K562 (cell line): Measurements from ENCODE around the gene FGFRL1. TPM values are rescaled to one million over a fixed set of nuclear protein-coding genes. Genes with fewer than 3 reads are reported as not detected.

Experiments
- ELF4 ChIP-seq: fragments of 450-650 bp; formaldehyde crosslinking; IDR thresholded peaks from 2 replicates; pipeline ENCODE4 v1.4.0; 2022; ENCODE audit warnings: missing genetic modification characterization
- HMG20A ChIP-seq: fragments of 450-650 bp; formaldehyde crosslinking; conservative IDR thresholded peaks from 2 replicates; pipeline ENCODE4 v1.4.0; 2020; ENCODE audit warnings: mild to moderate bottlenecking, mixed read lengths
- PHB ChIP-seq: fragments of 250-450 bp; sonication (Bioruptor Pico); IDR thresholded peaks from 2 replicates; pipeline ENCODE4 v1.5.0; 2021
- PHF8 ChIP-seq: fragments of 200-600 bp; sonication (generic); IDR thresholded peaks from 2 replicates; pipeline ENCODE4 v1.6.1; 2012; ENCODE audit warnings: mixed run types, mild to moderate bottlenecking, inconsistent platforms, low read length, moderate library complexity, borderline replicate concordance
- RBM39 ChIP-seq: fragments of 200-400 bp; formaldehyde crosslinking; optimal IDR thresholded peaks from 2 replicates; pipeline ENCODE3; 2018; ENCODE audit warnings: low read depth, low read length
- SMARCC2 ChIP-seq: fragments of 450-650 bp; IDR thresholded peaks from 2 replicates; pipeline ENCODE4 v1.6.1; 2017; ENCODE audit warnings: antibody characterized with exemption, moderate library complexity, mild to moderate bottlenecking, low read depth
- ZNF3 ChIP-seq: fragments of 250-450 bp; sonication (Bioruptor Pico); IDR thresholded peaks from 2 replicates; pipeline ENCODE4 v1.5.0; 2021; ENCODE audit warnings: mild to moderate bottlenecking, moderate library complexity
- polyA plus RNA-seq, 8 experiments: library from polyadenylated mRNA; depleted of rRNA in 4 of 8; stranded (reverse) in 5 of 8; unstranded in 3 of 8; fragments of >200 nt; fragmentation: Nextera tagmentation in 2 of 8; fragmentation: Illumina TruSeq in 1 of 8; extraction: Ambion mirVana in 2 of 8; extraction: Trizol in 1 of 8; gene quantifications; 2 replicates each; pipeline versions ENCODE4 v1.2.1 to v1.2.3, GENCODE V29; 2011 to 2014; ENCODE audit warnings: inconsistent platforms in 1 of 8, missing spikeins in 1 of 8
- total RNA-seq, 7 experiments: library from RNA; depleted of rRNA in 6 of 7; stranded (reverse); fragments of >200 nt in 6 of 7; fragmentation: Illumina TruSeq in 2 of 7; extraction: Trizol in 2 of 7; gene quantifications; 2 replicates each; pipeline versions ENCODE4 v1.2.1 to v1.2.3, GENCODE V29; 2011 to 2021; ENCODE audit warnings: low replicate concordance in 1 of 7
- TF ChIP-seq, protein P1 (sequence below): IDR thresholded peaks from 2 replicates; pipeline ENCODE4 v1.6.1; 2011; ENCODE audit not compliant: insufficient read length; ENCODE audit errors: extremely low read depth
- TF ChIP-seq, protein P2 (sequence below): sonication (generic); formaldehyde crosslinking; IDR thresholded peaks from 2 replicates; pipeline ENCODE4 v1.8.1; 2023; ENCODE audit warnings: mild to moderate bottlenecking, missing genetic modification reagents, moderate library complexity
- TF ChIP-seq, protein P3 (sequence below), 2 experiments: fragments of 450-650 bp in 1 of 2; sonication (generic) in 1 of 2; formaldehyde crosslinking in 1 of 2; IDR thresholded peaks; 2 replicates each; pipeline versions ENCODE4 v1.7.1 to v1.9.0; 2016 to 2022; ENCODE audit warnings: inconsistent platforms in 1 of 2, mild to moderate bottlenecking in 1 of 2, missing genetic modification reagents in 1 of 2
- TF ChIP-seq, protein P4 (sequence below): sonication (generic); formaldehyde crosslinking; IDR thresholded peaks from 2 replicates; pipeline ENCODE4 v1.9.0; 2022; ENCODE audit warnings: mild to moderate bottlenecking, missing genetic modification reagents
- TF ChIP-seq, protein P5 (sequence below): fragments of 450-650 bp; formaldehyde crosslinking; IDR thresholded peaks from 2 replicates; pipeline ENCODE4 v1.4.0; 2020; ENCODE audit warnings: mild to moderate bottlenecking, moderate library complexity

Gene FGFRL1
- total and polyA plus RNA-seq, 9 of the 15 experiments (the other 6 are each of a cell fraction or from before 2014, with no cell fraction given), result 0.34 to 49.9 (median 14.6) TPM

DNA sequence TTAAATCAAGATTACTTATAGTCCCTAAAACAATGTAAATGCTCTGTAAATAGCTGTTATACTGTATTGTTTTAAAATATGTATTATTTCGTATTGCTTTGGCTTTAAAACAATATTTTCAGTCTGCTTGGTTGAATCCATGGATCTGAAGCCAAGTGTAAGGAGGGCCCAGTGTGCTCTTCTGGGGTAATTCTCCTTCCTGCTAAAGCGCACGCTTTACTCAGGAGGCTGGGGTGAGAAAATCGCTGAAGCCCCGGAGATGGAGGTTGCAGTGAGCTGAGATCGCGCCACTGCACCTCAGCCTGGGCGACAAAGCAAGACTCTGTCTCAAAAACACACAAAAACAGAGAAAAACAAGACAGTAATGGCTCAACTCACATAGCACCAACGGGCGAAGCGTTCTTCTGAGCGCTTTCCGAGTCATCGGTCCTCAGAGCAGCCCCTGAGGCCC lies 25.0 kb upstream of the FGFRL1 start (continued):
- TF ChIP-seq, protein P1, sequence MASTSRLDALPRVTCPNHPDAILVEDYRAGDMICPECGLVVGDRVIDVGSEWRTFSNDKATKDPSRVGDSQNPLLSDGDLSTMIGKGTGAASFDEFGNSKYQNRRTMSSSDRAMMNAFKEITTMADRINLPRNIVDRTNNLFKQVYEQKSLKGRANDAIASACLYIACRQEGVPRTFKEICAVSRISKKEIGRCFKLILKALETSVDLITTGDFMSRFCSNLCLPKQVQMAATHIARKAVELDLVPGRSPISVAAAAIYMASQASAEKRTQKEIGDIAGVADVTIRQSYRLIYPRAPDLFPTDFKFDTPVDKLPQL, result no peak
- TF ChIP-seq ELF4 (CRISPR knock-in tag) (no peak), ZNF3 (CRISPR knock-in tag) (no peak), PHF8 (peak; percentile 66; the same call in 1 of the 2 replicates), PHB (no peak), RBM39 (no peak), SMARCC2 (no peak), HMG20A (CRISPR knock-in tag) (no peak)
- TF ChIP-seq, protein P2, sequence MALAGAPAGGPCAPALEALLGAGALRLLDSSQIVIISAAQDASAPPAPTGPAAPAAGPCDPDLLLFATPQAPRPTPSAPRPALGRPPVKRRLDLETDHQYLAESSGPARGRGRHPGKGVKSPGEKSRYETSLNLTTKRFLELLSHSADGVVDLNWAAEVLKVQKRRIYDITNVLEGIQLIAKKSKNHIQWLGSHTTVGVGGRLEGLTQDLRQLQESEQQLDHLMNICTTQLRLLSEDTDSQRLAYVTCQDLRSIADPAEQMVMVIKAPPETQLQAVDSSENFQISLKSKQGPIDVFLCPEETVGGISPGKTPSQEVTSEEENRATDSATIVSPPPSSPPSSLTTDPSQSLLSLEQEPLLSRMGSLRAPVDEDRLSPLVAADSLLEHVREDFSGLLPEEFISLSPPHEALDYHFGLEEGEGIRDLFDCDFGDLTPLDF (CRISPR knock-in tag), result no peak
- TF ChIP-seq, protein P3, sequence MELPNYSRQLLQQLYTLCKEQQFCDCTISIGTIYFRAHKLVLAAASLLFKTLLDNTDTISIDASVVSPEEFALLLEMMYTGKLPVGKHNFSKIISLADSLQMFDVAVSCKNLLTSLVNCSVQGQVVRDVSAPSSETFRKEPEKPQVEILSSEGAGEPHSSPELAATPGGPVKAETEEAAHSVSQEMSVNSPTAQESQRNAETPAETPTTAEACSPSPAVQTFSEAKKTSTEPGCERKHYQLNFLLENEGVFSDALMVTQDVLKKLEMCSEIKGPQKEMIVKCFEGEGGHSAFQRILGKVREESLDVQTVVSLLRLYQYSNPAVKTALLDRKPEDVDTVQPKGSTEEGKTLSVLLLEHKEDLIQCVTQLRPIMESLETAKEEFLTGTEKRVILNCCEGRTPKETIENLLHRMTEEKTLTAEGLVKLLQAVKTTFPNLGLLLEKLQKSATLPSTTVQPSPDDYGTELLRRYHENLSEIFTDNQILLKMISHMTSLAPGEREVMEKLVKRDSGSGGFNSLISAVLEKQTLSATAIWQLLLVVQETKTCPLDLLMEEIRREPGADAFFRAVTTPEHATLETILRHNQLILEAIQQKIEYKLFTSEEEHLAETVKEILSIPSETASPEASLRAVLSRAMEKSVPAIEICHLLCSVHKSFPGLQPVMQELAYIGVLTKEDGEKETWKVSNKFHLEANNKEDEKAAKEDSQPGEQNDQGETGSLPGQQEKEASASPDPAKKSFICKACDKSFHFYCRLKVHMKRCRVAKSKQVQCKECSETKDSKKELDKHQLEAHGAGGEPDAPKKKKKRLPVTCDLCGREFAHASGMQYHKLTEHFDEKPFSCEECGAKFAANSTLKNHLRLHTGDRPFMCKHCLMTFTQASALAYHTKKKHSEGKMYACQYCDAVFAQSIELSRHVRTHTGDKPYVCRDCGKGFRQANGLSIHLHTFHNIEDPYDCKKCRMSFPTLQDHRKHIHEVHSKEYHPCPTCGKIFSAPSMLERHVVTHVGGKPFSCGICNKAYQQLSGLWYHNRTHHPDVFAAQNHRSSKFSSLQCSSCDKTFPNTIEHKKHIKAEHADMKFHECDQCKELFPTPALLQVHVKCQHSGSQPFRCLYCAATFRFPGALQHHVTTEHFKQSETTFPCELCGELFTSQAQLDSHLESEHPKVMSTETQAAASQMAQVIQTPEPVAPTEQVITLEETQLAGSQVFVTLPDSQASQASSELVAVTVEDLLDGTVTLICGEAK (IDR thresholded peaks at IDR 0.05), result peak; percentile 42; the same call in 1 of the 2 replicates
- TF ChIP-seq, protein P3 (CRISPR knock-in tag; IDR thresholded peaks at IDR 0.05), result no peak
- TF ChIP-seq, protein P4, sequence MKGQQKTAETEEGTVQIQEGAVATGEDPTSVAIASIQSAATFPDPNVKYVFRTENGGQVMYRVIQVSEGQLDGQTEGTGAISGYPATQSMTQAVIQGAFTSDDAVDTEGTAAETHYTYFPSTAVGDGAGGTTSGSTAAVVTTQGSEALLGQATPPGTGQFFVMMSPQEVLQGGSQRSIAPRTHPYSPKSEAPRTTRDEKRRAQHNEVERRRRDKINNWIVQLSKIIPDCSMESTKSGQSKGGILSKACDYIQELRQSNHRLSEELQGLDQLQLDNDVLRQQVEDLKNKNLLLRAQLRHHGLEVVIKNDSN (CRISPR knock-in tag), result no peak
- TF ChIP-seq, protein P5, sequence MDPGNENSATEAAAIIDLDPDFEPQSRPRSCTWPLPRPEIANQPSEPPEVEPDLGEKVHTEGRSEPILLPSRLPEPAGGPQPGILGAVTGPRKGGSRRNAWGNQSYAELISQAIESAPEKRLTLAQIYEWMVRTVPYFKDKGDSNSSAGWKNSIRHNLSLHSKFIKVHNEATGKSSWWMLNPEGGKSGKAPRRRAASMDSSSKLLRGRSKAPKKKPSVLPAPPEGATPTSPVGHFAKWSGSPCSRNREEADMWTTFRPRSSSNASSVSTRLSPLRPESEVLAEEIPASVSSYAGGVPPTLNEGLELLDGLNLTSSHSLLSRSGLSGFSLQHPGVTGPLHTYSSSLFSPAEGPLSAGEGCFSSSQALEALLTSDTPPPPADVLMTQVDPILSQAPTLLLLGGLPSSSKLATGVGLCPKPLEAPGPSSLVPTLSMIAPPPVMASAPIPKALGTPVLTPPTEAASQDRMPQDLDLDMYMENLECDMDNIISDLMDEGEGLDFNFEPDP (CRISPR knock-in tag), result no peak
